Measurements from ENCODE around the gene ANO2.

DNA sequence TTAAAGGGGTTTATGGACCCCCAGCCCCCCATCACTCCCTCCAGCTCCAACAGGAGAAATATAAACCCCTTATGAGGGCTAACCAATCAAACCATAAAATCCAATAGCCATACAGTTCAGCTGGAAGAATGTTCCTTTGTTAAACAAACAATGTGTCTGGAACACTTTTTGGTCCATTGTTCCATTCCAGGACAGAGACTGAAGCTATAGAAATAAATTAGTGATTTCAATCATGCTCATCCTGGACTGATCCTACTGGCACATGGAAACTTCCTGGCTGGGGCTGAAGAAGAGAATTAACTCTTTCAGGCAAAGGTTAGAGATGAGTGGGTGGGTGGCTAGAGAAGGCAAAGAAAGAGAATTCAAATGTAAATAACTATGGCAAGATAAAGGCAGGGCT lies 63.4 kb downstream of the ANO2 start:
- TF ChIP-seq CTCF (IDR thresholded peaks at IDR 0.05 in 4 of 5, conservative IDR thresholded peaks at IDR 0.05 in 1 of 5) (no peak), POLR2A (IDR thresholded peaks at IDR 0.05) (no peak)
